ENCODE measurements around the gene PCLO. TPM values are rescaled to one million over a fixed set of nuclear protein-coding genes. Genes with fewer than 3 reads are reported as not detected.

The PCLO gene
- total RNA-seq, 4 donors from 2014 or later: 4.9 to 7.4 (median 6.1) TPM

DNA sequence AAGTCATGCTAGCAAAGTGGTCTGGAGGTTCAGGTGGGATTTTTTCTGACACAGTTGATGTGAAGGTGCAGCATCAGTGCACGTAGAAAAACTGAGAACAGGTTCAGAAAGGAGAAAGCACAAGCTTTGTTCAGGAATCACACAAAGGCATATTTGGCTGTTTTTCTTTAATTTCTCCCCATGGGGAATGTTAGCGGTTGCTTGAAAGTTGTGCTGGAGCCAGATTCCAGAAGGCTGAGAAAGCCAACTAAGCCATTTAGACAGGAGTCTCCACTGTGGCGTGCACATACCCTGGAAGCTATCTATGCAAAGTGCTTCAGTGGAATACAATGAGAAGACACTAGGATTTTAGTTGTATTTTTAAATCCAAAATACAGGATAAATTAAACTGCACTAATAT lies 201.4 kb downstream of the PCLO start:
- TF ChIP-seq, protein P1, sequence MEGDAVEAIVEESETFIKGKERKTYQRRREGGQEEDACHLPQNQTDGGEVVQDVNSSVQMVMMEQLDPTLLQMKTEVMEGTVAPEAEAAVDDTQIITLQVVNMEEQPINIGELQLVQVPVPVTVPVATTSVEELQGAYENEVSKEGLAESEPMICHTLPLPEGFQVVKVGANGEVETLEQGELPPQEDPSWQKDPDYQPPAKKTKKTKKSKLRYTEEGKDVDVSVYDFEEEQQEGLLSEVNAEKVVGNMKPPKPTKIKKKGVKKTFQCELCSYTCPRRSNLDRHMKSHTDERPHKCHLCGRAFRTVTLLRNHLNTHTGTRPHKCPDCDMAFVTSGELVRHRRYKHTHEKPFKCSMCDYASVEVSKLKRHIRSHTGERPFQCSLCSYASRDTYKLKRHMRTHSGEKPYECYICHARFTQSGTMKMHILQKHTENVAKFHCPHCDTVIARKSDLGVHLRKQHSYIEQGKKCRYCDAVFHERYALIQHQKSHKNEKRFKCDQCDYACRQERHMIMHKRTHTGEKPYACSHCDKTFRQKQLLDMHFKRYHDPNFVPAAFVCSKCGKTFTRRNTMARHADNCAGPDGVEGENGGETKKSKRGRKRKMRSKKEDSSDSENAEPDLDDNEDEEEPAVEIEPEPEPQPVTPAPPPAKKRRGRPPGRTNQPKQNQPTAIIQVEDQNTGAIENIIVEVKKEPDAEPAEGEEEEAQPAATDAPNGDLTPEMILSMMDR (IDR thresholded peaks at IDR 0.05): no peak
- TF ChIP-seq POLR2A (IDR thresholded peaks at IDR 0.05): no peak
- no peak for TF ChIP-seq EP300 (IDR thresholded peaks at IDR 0.05)
- no peak for TF ChIP-seq POLR2AphosphoS5 (IDR thresholded peaks at IDR 0.05)
- Histone ChIP-seq H3K4me1 (no peaks in the 10 kb centered on the region), H3K9me3 (no peaks in the 10 kb centered on the region), H3K27me3 (no peaks in the 10 kb centered on the region), H3K27ac (no peak overlapping the region), H3K4me3 (no peak overlapping the region), H3K36me3 (no peaks in the 10 kb centered on the region)
- DNase-seq (ENCODE audit: low spot score in 2 of 2): no peak
- 75% methylated on average over 3 of the region's 3 CpGs for WGBS

DNA sequence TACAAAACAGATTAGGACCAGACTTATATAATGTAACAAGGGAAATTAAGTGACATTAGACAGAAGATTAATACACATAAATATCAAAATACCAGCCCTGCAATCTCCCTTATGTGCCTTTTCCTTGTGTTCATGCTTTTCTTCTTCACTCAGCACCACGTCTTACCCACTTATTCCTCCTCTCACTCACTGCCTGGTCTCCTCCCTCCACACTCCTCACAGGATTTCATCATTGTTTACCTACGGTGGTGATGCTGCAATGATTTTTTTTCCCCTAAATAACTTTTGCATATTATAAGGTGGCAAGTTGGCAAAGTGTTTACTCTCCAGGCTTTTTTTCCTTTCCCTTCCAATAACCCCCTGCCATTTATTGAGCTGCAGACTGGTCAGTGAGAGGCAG lies 203.2 kb downstream of the PCLO start:
- 69% methylated on average over 2 of the region's 2 CpGs for WGBS
- H3K4me3 ChIP-seq: no peak overlapping the region
- TF ChIP-seq, protein P1 (IDR thresholded peaks at IDR 0.05): no peak
- TF ChIP-seq EP300 (IDR thresholded peaks at IDR 0.05) (no peak), POLR2A (IDR thresholded peaks at IDR 0.05) (no peak), POLR2AphosphoS5 (IDR thresholded peaks at IDR 0.05) (no peak)

DNA sequence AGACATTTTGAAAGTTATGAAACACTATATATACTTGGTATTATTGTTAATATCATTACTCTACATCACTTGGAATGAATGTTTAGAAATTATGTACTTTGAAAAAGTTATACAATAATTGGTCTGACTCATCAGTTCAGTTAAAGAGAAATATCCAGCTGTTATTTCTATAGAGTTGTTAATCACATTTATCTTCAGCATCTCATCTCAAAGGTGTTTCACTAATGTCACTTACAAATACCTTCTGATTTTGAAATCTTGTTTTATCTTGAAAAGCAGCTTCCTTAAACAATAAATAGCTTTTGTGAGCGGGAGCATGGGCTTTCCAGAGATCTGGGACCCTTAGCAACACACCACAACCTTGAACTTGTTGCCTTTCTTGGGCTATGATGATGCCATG lies 205.2 kb downstream of the PCLO start:
- H3K27me3 ChIP-seq: no peaks in the 10 kb centered on the region
- H3K27ac ChIP-seq: no peak overlapping the region
- no peaks in the 10 kb centered on the region for H3K36me3 ChIP-seq
- TF ChIP-seq, protein P1 (IDR thresholded peaks at IDR 0.05): no peak
- no peak for TF ChIP-seq EP300 (IDR thresholded peaks at IDR 0.05)
- TF ChIP-seq POLR2AphosphoS5 (IDR thresholded peaks at IDR 0.05): no peak
- TF ChIP-seq POLR2A (IDR thresholded peaks at IDR 0.05): no peak
- no peak for DNase-seq (ENCODE audit: low spot score in 2 of 2)
- 56% methylated on average over 1 of the region's 1 CpG for WGBS
- H3K4me1 ChIP-seq: no peaks in the 10 kb centered on the region
- no peak overlapping the region for H3K4me3 ChIP-seq
- H3K9me3 ChIP-seq: peaks cover 7% of the 10 kb centered on the region

More for the DNA sequence above, 203.2 kb downstream of the PCLO start:
- Histone ChIP-seq H3K27ac (no peak overlapping the region), H3K36me3 (no peaks in the 10 kb centered on the region), H3K4me1 (no peaks in the 10 kb centered on the region), H3K27me3 (no peaks in the 10 kb centered on the region), H3K9me3 (peaks cover 7% of the 10 kb centered on the region)
- DNase-seq (ENCODE audit: low spot score in 2 of 2): no peak

DNA sequence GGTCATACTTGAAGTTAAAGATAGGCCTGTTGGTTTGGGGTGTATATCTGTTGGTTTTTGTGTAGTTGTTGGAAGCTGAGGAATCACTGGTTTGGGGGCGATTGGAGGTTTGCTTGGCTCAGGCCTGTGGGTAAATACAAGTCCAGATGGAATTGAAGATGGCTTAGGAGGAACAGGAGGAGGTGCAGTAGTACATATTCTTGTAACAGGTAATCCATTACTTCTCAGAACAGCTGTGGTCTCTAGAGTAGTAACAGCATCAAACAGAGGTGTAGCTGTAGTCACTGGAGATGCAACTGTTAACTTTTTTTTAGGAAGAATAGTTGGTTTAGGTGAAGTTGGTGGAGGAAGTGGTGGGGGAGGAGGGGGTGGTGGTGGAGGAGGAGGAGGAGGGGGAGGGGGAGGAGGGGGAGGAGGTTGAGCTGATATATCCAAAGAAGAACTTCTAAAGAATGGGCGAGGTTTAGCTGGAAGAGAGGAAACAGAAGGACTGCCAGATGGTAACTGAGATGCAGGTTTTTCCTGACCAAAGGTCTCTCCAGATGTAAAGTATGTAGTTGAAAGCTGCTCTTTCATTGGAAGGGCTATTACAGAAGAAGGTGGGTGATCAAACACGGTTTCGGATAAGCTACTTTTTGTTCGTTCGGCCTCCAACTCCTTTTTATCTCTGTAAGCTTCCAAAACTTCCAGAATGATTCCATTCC lies 209.2 kb downstream of the PCLO start:
- 91% methylated on average over 6 of the region's 6 CpGs for WGBS
- TF ChIP-seq POLR2A (IDR thresholded peaks at IDR 0.05): no peak
- TF ChIP-seq, protein P1 (IDR thresholded peaks at IDR 0.05): no peak
- TF ChIP-seq EP300 (IDR thresholded peaks at IDR 0.05): no peak
- no peak for TF ChIP-seq POLR2AphosphoS5 (IDR thresholded peaks at IDR 0.05)
- Histone ChIP-seq H3K4me3 (no peak overlapping the region), H3K9me3 (peaks cover 9% of the 10 kb centered on the region), H3K4me1 (no peaks in the 10 kb centered on the region), H3K27ac (no peak overlapping the region), H3K36me3 (no peaks in the 10 kb centered on the region), H3K27me3 (no peaks in the 10 kb centered on the region)
- DNase-seq (ENCODE audit: low spot score in 2 of 2): no peak

DNA sequence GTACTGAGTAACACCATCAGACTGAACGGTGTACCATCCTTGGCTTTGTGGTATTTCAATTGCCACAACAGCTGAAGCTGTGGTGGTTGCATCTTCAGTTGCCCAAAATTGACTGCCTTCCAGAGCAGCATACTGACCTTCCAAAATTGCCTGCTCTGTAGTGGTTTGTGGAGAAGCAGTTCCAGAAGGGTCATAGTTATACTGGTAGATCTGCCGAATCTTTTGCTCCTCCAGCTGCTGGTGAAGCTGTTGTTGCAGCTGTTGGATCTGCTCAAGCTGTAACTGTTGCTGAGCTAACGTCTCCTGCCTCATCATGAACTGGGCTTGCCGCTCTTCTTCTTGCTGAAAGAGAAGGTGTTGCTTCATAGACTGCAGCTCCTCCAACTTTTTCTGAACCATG lies 212.2 kb downstream of the PCLO start:
- TF ChIP-seq EP300 (IDR thresholded peaks at IDR 0.05) (no peak), POLR2AphosphoS5 (IDR thresholded peaks at IDR 0.05) (no peak), POLR2A (IDR thresholded peaks at IDR 0.05) (no peak)
- TF ChIP-seq, protein P1 (IDR thresholded peaks at IDR 0.05): no peak
- no peak for DNase-seq (ENCODE audit: low spot score in 2 of 2)
- Histone ChIP-seq H3K9me3 (peaks cover 3% of the 10 kb centered on the region), H3K27ac (no peak overlapping the region), H3K36me3 (no peaks in the 10 kb centered on the region), H3K27me3 (no peaks in the 10 kb centered on the region), H3K4me1 (no peaks in the 10 kb centered on the region), H3K4me3 (no peak overlapping the region)
- WGBS: 91% methylated on average over 4 of the region's 4 CpGs
